ENCODE data around the gene CYP11A1.

The CYP11A1 gene

GRCh38 chr15:74373731-74374647, 6.5 kb upstream of the CYP11A1 start:
- DNase-seq (ENCODE audit: low read depth) = peak; percentile 96
- H3K4me3 ChIP-seq (ENCODE audit: low read depth, low read length) = peak overlapping the region; percentile 72
- TF ChIP-seq, protein P1, sequence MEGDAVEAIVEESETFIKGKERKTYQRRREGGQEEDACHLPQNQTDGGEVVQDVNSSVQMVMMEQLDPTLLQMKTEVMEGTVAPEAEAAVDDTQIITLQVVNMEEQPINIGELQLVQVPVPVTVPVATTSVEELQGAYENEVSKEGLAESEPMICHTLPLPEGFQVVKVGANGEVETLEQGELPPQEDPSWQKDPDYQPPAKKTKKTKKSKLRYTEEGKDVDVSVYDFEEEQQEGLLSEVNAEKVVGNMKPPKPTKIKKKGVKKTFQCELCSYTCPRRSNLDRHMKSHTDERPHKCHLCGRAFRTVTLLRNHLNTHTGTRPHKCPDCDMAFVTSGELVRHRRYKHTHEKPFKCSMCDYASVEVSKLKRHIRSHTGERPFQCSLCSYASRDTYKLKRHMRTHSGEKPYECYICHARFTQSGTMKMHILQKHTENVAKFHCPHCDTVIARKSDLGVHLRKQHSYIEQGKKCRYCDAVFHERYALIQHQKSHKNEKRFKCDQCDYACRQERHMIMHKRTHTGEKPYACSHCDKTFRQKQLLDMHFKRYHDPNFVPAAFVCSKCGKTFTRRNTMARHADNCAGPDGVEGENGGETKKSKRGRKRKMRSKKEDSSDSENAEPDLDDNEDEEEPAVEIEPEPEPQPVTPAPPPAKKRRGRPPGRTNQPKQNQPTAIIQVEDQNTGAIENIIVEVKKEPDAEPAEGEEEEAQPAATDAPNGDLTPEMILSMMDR (IDR thresholded peaks at IDR 0.05; ENCODE audit: insufficient read depth, low read depth, low read length, missing control alignments) = peak; percentile 87

- TF ChIP-seq, protein P1 (IDR thresholded peaks at IDR 0.05; ENCODE audit: insufficient read depth, low read depth, low read length, missing control alignments) = no peak
- no peak overlapping the region; the same call in 1 of the 2 replicates for H3K4me3 ChIP-seq (ENCODE audit: low read depth, low read length)
- no peak for DNase-seq (ENCODE audit: low read depth)
These were observed 5.7 kb upstream of the CYP11A1 start for GRCh38 chr15:74373056-74373650.

DNA sequence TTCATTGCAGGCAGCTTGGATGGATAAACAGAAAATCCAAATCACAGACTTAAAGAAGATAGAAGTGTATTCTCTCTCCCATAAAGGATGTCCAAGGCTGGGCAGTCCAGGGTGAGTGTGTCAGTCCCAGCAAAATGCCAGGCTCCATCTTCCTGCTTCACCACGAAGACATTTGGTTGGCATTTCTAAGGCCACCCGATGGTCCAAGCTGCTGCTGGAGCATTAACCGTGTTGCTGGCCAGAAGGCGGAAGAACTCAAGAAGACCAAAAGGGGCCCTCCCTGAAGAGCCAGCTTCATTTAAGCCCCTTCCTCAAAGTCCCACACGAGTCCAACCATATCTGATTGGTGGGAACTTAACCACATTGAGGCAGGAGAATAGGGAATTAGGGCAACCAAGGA, 3.0 kb upstream of the CYP11A1 start:
- no peak overlapping the region for H3K4me3 ChIP-seq (ENCODE audit: low read depth, low read length)
- TF ChIP-seq, protein P1 (IDR thresholded peaks at IDR 0.05; ENCODE audit: insufficient read depth, low read depth, low read length, missing control alignments) = no peak
- DNase-seq (ENCODE audit: low read depth) = no peak

DNA sequence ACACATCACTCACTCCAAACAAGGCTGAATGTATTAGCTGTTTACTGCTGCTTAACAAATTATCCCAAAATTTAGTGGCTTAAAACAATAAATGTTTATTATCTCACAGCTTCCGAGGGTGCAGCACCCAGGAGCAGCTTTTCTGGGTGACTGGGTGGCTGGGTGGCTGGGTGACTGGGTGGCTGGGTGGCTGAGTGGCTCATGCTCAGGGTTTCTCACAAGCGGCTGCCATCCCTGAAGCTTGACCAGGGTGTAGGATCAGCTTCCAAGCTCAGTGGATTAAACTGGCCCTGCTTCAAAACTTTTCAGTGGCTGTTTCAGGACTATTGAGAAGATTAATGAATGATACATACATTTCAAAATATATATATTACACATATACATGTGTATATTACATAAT, 2.3 kb upstream of the CYP11A1 start:
- TF ChIP-seq, protein P1 (IDR thresholded peaks at IDR 0.05; ENCODE audit: insufficient read depth, low read depth, low read length, missing control alignments) = no peak
- DNase-seq (ENCODE audit: low read depth) = no peak
- no peak overlapping the region for H3K4me3 ChIP-seq (ENCODE audit: low read depth, low read length)

DNA sequence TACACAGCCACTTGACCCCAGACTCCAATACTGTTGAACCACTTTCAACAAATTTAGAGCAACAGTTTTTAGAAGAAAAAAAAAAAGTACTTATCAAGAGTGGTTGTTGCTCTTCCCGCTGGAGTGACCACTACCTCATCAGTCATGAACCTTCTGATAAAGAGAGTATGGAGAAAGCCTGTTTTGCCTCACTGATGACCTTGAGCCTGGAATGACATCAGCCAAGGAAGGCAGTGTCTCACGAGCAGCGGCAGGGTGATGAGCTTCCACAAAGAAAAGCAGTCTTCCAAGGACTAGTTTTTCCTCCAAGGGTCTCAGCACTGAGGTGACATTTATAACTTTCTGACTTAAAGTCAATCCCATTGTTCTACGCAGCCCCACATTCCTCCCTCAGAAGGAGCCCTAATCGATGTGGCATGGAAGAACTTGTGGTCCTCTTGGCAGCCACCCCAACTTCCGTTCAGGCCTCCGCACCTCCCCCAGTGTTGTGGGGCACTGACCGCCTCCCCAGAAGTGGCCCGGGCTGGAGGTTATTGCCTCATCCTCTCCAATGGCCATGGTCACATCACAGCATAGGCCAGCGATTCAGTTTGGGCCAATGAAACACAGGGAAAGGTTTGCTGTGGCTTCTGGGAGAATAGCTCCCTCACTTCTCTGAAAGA, 1.8 kb upstream of the CYP11A1 start:
- TF ChIP-seq, protein P1 (IDR thresholded peaks at IDR 0.05; ENCODE audit: insufficient read depth, low read depth, low read length, missing control alignments) = no peak
- no peak for DNase-seq (ENCODE audit: low read depth)
- no peak overlapping the region for H3K4me3 ChIP-seq (ENCODE audit: low read depth, low read length)

DNA sequence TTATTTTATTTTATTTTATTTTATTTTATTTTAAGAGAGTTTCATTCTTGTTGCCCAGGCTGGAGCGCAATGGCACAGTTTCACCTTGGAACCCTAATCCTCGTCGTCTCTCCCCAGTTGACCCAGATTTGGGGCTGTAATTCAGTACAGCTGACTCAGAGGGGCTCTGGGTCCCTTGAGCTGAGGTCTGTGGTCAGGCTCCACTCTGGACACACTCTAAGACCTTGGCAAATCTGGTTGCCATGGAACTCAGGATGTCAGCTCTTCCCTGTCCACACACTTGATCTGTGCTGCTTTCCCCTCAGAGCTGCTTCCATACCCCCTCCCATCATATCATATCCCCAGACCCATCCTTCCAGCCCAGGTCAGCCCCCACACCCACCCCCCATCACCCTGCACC, 675 bp upstream of the CYP11A1 start:
- DNase-seq (ENCODE audit: low read depth) = no peak
- TF ChIP-seq, protein P1 (IDR thresholded peaks at IDR 0.05; ENCODE audit: insufficient read depth, low read depth, low read length, missing control alignments) = no peak

More for the DNA sequence above, 675 bp upstream of the CYP11A1 start:
- no peak overlapping the region for H3K4me3 ChIP-seq (ENCODE audit: low read depth, low read length)

Measured in GM12865 (cell line).